UCSD-AML1 (cell line): ENCODE measurements around the gene GLE1.

Experiments
- DNase-seq: peaks from one replicate; lab custom pipeline; 2025; ENCODE audit not compliant: unreplicated experiment; lab: John Stamatoyannopoulos, UW

The GLE1 gene

DNA sequence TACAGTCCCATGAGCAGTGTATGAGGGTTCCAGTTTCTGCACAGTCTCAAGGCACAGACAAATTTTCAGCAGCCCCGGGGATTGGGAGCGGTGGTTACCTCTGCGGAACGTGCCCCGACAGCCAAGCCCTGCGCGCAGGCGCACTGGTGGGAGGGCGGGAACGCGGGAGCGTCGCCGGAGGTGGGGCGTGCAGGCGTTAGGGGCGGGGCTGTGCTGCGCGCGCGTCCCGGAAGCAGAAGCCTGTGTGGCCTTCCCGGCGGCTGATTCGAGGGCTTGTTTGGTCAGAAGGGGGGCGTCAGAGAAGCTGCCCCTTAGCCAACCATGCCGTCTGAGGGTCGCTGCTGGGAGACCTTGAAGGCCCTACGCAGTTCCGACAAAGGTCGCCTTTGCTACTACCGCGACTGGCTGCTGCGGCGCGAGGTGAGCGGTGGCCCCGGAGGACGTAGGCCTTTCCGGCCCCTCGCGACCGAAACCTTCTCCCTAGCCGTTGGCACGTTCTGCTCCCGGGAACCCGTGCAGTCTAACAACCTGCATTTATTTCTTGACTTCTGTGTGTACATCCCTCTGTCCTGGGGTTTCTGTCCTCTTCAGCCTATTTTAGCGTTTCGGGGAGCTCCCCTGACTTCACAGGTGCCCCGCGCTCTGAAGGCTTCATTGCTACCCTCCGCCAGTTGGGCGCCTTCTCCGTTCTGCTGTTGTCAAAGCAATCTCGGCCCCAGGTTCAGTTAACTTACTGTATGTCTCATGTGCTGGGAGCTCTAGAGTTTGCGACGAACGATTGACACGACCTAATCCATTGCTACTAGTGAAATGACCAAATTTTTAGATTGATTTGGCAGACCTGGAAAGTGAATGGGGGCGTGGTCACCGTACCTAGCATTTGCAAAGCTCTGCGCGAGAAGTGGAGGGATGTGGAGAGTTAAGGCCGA lies at the start of gene GLE1:
Gene GLE1 (plus strand): TSS at position 235 of the 929 bp plus-strand sequence. CDS start 87 bp downstream, at position 322.
- peak; percentile 95 for DNase-seq

DNA sequence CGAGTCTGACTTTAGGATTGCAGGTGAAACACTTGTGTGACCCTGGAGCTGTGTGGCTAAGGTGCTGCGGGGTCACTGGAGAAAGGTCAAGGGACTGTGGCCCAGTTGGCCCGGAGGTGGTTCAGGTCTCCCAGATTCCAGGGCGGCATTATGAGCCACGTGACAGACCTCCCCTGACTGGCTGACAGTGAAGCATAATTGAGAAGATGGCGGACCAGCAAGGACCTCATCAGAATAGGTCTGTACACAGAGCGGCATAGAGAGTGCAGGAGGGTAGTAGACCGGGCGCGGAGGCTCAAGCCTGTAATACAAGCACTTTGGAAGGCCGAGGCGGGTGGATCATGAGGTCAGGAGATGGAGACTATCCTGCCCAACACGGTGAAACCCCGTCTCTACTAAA lies 49.5 kb upstream of the GLE1 start:
- no peak for DNase-seq

- peak; percentile 97 for DNase-seq
Measured at GRCh38 chr9:128455849-128456612, 48.5 kb upstream of the GLE1 start, which contains the start of gene ODF2. Gene ODF2, plus strand, starts transcription at chr9:128456006. Its CDS starts 86 bp downstream, at chr9:128456092.

- DNase-seq = peak; percentile 67
Measured at GRCh38 chr9:128456613-128457061, 47.9 kb upstream of the GLE1 start.

GRCh38 chr9:128457207-128457606 lies 47.3 kb upstream of the GLE1 start:
- DNase-seq = no peak

DNA sequence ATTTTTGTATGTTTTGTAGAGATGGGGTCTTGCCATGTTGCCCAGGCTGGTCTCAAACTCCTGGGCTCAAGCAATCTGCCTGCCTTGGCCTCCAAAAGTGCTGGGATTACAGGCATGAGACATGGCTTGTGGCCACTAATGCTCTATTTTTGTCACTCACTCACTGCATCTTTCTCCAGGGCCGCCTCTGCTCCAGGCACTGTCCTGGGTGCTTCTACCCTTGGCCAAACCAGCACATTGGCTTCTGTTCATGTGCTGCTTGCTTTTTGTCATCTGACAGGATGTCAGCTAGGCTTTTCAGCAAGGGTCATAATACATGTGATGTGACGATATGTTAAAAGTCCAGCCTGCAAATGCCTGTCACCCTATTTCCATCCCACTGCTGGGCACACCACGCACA lies 45.5 kb upstream of the GLE1 start:
- no peak for DNase-seq

GRCh38 chr9:128469070-128469469 lies 35.4 kb upstream of the GLE1 start:
- DNase-seq = no peak

DNA sequence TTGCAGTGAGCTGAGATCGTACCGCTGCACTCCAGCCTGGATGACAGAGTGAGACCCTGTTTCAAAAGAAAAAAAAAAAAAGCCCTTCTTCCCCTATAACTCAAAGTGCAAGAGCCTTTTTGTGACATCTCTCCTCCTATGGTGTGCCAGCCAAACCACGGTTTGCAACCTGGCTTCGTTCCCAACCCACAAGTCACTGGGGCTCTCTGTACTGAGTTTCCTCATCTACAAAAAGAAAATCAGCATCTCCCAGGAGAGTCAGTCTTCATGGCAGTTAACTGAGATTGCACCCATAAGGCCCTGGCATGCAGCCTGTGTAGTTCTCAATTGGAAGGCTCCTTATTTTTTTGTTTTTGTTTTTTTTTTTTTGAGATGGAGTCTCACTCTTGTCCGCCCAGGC lies 34.0 kb upstream of the GLE1 start:
- peak; percentile 24 for DNase-seq

DNA sequence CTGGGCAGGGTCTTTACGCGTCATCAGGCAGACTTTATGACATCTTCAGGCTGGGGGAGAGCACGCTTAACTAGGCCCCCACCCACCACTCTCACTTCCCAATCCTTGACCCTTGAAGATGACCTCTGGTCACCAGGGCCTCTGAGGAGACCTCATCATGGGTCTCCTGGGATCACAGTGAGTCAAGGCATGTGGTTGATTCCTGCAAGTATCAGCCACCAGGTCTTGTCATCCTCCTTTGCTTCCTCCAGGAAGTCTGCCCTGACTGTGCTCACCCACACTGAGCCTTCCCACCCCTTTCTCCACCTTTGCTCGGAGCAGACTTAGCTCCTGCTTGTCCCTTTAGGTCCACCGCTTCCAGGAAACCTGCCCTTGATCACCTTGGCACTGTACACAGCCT lies 31.4 kb upstream of the GLE1 start:
- DNase-seq = no peak

DNA sequence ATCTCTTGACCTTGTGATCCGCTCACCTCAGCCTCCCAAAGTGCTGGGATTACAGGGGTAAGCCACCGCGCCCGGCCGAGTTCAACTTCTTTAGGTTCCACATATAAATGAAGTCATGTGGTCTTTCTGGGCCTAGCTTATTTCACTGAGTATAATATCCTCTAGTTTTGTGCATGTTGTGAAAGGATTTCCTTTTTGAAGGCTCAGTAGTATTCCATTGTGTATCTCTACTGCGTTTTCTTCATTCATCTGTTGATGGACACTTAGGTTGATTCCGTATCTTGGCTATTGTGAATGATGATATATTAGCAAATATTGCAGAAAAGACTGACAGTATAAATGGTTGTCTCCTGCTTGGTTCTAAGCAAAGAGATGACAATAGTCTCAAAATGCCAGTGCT lies 28.7 kb upstream of the GLE1 start:
- DNase-seq = no peak

- DNase-seq = no peak
Measured at GRCh38 chr9:128479262-128479661, 25.3 kb upstream of the GLE1 start.

DNA sequence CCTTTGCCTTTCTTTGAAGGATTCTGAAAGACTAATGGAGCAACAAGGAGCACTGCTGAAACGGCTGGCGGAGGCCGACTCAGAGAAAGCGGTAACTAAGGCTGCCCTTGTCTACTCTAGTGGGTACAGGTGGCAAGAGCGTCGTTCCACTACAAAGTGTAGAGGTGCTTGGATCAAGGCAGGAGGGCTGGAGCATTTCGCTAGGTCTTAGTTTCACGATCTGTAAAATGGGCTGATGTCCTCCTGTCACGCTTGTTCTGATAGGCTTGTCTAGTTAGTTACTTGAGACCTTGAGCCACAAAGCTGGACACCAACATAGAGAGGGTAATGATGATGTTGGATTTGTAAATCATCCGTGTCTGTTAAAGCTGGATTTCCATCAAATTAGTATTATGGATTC lies 23.0 kb upstream of the GLE1 start:
- DNase-seq = no peak

GRCh38 chr9:128482186-128482585 lies 22.3 kb upstream of the GLE1 start:
- no peak for DNase-seq

DNA sequence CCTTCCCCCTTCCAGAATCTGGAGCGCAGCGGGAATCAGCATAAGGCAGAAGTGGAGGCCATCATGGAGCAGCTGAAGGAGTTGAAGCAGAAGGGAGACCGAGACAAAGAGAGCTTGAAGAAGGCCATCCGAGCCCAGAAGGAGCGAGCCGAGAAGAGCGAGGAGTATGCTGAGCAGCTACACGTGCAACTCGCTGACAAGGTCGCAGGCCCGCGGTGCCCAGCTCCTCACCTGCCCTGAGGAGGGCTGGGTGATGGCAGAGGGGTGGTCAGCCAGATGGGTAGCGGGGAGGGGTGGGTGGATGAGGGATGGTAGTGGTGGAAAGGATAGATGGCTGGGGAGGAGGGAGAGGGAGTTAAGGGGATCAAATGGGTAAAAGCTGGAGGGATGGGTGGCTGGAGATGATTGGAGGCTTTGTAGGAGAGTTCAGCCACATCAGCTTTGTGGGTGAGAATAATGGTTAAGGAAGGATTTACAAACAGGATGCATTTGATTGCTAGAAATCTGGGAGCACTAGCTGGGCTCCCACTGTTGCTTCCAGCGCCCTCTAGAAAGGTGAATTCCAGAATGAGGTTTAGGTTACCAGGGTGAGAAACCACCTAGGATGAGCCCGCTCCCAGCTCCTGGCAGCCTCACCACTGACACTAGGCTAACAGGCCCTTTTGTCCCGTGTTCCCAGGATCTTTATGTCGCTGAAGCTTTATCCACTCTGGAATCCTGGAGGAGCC lies 19.7 kb upstream of the GLE1 start:
- no peak for DNase-seq

GRCh38 chr9:128485414-128485855 lies 19.1 kb upstream of the GLE1 start:
- no peak for DNase-seq

GRCh38 chr9:128486201-128486600 lies 18.3 kb upstream of the GLE1 start:
- no peak for DNase-seq

DNA sequence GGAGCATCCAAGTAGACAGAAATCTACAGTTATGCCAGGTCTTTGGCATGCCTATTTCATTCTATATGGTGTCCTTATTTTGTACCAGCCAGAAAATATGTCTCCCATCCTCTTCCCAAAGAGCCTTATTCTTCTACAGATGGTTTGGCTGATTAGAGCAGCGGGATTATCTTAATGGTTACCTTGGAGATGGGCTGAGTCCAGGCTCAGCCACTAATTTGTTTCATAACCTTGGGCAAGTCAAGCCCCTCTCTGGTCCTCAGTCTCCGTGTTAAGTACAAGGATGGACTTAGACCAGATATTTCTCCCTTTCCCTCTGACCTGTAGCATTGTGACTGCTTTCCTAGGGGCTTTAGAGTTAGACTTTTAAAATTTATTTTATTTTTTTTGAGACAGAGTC lies 11.1 kb upstream of the GLE1 start:
- no peak for DNase-seq

DNA sequence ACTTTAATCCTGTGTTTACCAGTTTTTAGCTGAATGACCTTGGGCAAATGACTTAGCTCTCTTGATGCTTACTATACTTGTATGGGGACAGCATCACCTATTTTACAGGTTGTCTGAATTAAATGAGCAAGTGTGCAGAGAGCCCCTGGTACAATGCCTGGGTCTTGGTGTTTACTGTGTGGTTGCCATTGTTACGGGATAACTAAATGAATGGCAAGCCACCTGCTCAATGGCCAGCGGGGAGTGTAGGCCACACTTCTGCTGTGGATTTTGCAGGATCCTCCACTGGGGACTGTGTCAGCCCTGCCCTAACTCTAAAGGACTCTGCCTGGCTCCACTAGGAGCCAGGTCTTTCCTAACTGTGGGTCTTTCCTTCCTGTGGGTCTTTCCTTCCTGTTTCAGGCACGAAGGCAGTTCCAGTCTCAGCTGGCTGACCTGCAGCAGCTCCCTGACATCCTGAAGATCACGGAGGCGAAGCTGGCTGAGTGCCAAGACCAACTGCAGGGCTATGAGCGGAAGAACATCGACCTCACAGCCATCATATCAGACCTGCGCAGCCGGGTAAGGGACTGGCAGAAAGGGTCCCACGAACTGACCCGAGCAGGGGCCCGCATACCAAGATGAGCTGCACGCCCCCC lies 10.3 kb upstream of the GLE1 start:
- DNase-seq = peak; percentile 90

- DNase-seq = no peak
Measured at GRCh38 chr9:128494746-128495129, 9.8 kb upstream of the GLE1 start.

- DNase-seq = no peak
Measured at GRCh38 chr9:128495296-128495695, 9.2 kb upstream of the GLE1 start.
